Measurements from ENCODE around the gene DOCK6.

- TF ChIP-seq, protein P1, sequence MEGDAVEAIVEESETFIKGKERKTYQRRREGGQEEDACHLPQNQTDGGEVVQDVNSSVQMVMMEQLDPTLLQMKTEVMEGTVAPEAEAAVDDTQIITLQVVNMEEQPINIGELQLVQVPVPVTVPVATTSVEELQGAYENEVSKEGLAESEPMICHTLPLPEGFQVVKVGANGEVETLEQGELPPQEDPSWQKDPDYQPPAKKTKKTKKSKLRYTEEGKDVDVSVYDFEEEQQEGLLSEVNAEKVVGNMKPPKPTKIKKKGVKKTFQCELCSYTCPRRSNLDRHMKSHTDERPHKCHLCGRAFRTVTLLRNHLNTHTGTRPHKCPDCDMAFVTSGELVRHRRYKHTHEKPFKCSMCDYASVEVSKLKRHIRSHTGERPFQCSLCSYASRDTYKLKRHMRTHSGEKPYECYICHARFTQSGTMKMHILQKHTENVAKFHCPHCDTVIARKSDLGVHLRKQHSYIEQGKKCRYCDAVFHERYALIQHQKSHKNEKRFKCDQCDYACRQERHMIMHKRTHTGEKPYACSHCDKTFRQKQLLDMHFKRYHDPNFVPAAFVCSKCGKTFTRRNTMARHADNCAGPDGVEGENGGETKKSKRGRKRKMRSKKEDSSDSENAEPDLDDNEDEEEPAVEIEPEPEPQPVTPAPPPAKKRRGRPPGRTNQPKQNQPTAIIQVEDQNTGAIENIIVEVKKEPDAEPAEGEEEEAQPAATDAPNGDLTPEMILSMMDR (IDR thresholded peaks at IDR 0.05): no peak
- TF ChIP-seq ZFX (IDR thresholded peaks at IDR 0.05; ENCODE audit: borderline replicate concordance): no peak
Observed at GRCh38 chr19:11274533-11275086, 12.3 kb upstream of the DOCK6 start.

Measured in 22Rv1 (cell line).